ENCODE measurements around the gene NOD2.

GRCh38 chr16:50739031-50739430 is 45.6 kb downstream of the NOD2 start:
- TF ChIP-seq CTCF (IDR thresholded peaks at IDR 0.05; ENCODE audit: insufficient read depth, low read depth, low read length) (no peak), EZH2 (IDR thresholded peaks at IDR 0.05; ENCODE audit: insufficient read depth, low read length) (no peak)

All from astrocyte (in vitro differentiated cells and primary cell).